RPMI7951 (cell line): ENCODE results near the gene MAST4. TPM values are rescaled to one million over a fixed set of nuclear protein-coding genes. Genes with fewer than 3 reads are reported as not detected.
"Not testable (repeated sequence)": the region's sequence is repeated elsewhere in the genome, so short reads cannot be mapped to it uniquely, and the experiment has no call there.

ENCODE experiments used
- DNase-seq: peaks from one replicate; pipeline ENCODE4 v3.0.0-alpha.2; 2012; ENCODE audit warnings: low read depth
- total RNA-seq: library from RNA; depleted of rRNA; stranded (reverse); fragments of >200 nt; shearing (Covaris generic); gene quantifications from 2 replicates; pipeline ENCODE4 v1.2.3, GENCODE V29; 2014

MAST4 gene
- total RNA-seq, 1 experiment from 2014 or later = 4.8 TPM

- no peak for DNase-seq
Measured at GRCh38 chr5:66808663-66809062, 212.5 kb downstream of the MAST4 start.

- no peak for DNase-seq
Measured at GRCh38 chr5:66810151-66810550, 214.0 kb downstream of the MAST4 start.

- DNase-seq = no peak
Measured at GRCh38 chr5:66810848-66811261, 214.7 kb downstream of the MAST4 start.

- no peak for DNase-seq
Measured at GRCh38 chr5:66812291-66812690, 216.1 kb downstream of the MAST4 start.

GRCh38 chr5:66813306-66813705 lies 217.1 kb downstream of the MAST4 start:
- DNase-seq = no peak

GRCh38 chr5:66814146-66814991 lies 218.2 kb downstream of the MAST4 start:
- DNase-seq = peak; percentile 27

- no peak for DNase-seq
Measured at GRCh38 chr5:66818304-66818934, 222.2 kb downstream of the MAST4 start.

- DNase-seq = no peak
Measured at GRCh38 chr5:66818935-66819328, 222.7 kb downstream of the MAST4 start.

GRCh38 chr5:66820630-66821207 lies 224.5 kb downstream of the MAST4 start:
- no peak for DNase-seq

GRCh38 chr5:66821688-66822429 lies 225.7 kb downstream of the MAST4 start:
- DNase-seq = no peak

- not testable (repeated sequence) for DNase-seq
Measured at GRCh38 chr5:66822906-66823305, 226.7 kb downstream of the MAST4 start.

- no peak for DNase-seq
Measured at GRCh38 chr5:66824476-66824875, 228.3 kb downstream of the MAST4 start.

- no peak for DNase-seq
Measured at GRCh38 chr5:66826263-66826662, 230.1 kb downstream of the MAST4 start.

GRCh38 chr5:66826696-66827095 lies 230.5 kb downstream of the MAST4 start:
- DNase-seq = no peak

GRCh38 chr5:66828046-66828547 lies 231.9 kb downstream of the MAST4 start:
- DNase-seq = no peak

GRCh38 chr5:66828548-66829357 lies 232.6 kb downstream of the MAST4 start:
- DNase-seq = peak; percentile 37

- no peak for DNase-seq
Measured at GRCh38 chr5:66829358-66829674, 233.1 kb downstream of the MAST4 start.

GRCh38 chr5:66829826-66830225 lies 233.6 kb downstream of the MAST4 start:
- DNase-seq = no peak

GRCh38 chr5:66830636-66831035 lies 234.4 kb downstream of the MAST4 start:
- no peak for DNase-seq

GRCh38 chr5:66839636-66840185 lies 243.5 kb downstream of the MAST4 start:
- DNase-seq = no peak

- no peak for DNase-seq
Measured at GRCh38 chr5:66840511-66841013, 244.4 kb downstream of the MAST4 start.
